GM18909 (cell line): ENCODE data around the gene MISP.
"Not testable (repeated sequence)": the region's sequence is repeated elsewhere in the genome, so short reads cannot be mapped to it uniquely, and the experiment has no call there.

ENCODE experiments used
- ATAC-seq: cut with Tn5 transposase; IDR thresholded peaks from one replicate; pipeline ENCODE4 v1.9.1; 2021; ENCODE audit warnings: mild to moderate bottlenecking; ENCODE audit not compliant: unreplicated experiment, poor library complexity

The MISP gene

GRCh38 chr19:723714-724113 lies 27.2 kb upstream of the MISP start:
- no peak for ATAC-seq

GRCh38 chr19:725461-726089 lies 25.3 kb upstream of the MISP start:
- no peak for ATAC-seq

GRCh38 chr19:726993-727956 lies 23.6 kb upstream of the MISP start:
- no peak for ATAC-seq

GRCh38 chr19:728011-728410 lies 22.9 kb upstream of the MISP start:
- ATAC-seq = no peak

- ATAC-seq = not testable (repeated sequence)
Measured at GRCh38 chr19:729564-729963, 21.3 kb upstream of the MISP start.

- ATAC-seq = no peak
Measured at GRCh38 chr19:729965-730668, 20.8 kb upstream of the MISP start.

GRCh38 chr19:731000-731399 lies 19.9 kb upstream of the MISP start:
- no peak for ATAC-seq

- no peak for ATAC-seq
Measured at GRCh38 chr19:732148-733069, 18.5 kb upstream of the MISP start.

GRCh38 chr19:734716-735115 lies 16.2 kb upstream of the MISP start:
- no peak for ATAC-seq

- no peak for ATAC-seq
Measured at GRCh38 chr19:736125-736524, 14.8 kb upstream of the MISP start.

GRCh38 chr19:737591-738093 lies 13.3 kb upstream of the MISP start:
- ATAC-seq = no peak

GRCh38 chr19:738509-739128 lies 12.3 kb upstream of the MISP start:
- ATAC-seq = no peak

GRCh38 chr19:739998-740715 lies 10.8 kb upstream of the MISP start:
- ATAC-seq = no peak

- ATAC-seq = not testable (repeated sequence)
Measured at GRCh38 chr19:740816-741505, 10.0 kb upstream of the MISP start.

- no peak for ATAC-seq
Measured at GRCh38 chr19:741506-742131, 9.3 kb upstream of the MISP start.

- no peak for ATAC-seq
Measured at GRCh38 chr19:742540-743075, 8.3 kb upstream of the MISP start.

GRCh38 chr19:743168-743687 lies 7.7 kb upstream of the MISP start:
- ATAC-seq = no peak
